GM06990 (cell line): Measurements from ENCODE around the gene UBE2H.

ENCODE experiments used
- DNase-seq: peaks from one replicate; pipeline ENCODE4 v3.0.0-alpha.2; 2011; ENCODE audit not compliant: insufficient read length; ENCODE audit errors: extremely low read depth
- H3K27me3 ChIP-seq: replicated peaks from 2 replicates; pipeline ENCODE4 v1.6.0; 2011; ENCODE audit warnings: low read length; ENCODE audit not compliant: control insufficient read depth, insufficient read depth
- H3K36me3 ChIP-seq: 2 replicates; pipeline ENCODE4 v1.5.1; 2011; ENCODE audit warnings: low read length; ENCODE audit not compliant: control insufficient read depth, insufficient read depth
- H3K4me3 ChIP-seq: replicated peaks from 2 replicates; pipeline ENCODE4 v1.5.1; 2011; ENCODE audit warnings: low read depth, mild to moderate bottlenecking, control low read depth, low read length
- TF ChIP-seq, protein P1 (sequence below): IDR thresholded peaks from 2 replicates; pipeline ENCODE4 v1.5.1; 2011; ENCODE audit warnings: low read length, control low read depth, mild to moderate bottlenecking, inconsistent platforms; ENCODE audit not compliant: insufficient read depth, poor library complexity, severe bottlenecking

The UBE2H gene

DNA sequence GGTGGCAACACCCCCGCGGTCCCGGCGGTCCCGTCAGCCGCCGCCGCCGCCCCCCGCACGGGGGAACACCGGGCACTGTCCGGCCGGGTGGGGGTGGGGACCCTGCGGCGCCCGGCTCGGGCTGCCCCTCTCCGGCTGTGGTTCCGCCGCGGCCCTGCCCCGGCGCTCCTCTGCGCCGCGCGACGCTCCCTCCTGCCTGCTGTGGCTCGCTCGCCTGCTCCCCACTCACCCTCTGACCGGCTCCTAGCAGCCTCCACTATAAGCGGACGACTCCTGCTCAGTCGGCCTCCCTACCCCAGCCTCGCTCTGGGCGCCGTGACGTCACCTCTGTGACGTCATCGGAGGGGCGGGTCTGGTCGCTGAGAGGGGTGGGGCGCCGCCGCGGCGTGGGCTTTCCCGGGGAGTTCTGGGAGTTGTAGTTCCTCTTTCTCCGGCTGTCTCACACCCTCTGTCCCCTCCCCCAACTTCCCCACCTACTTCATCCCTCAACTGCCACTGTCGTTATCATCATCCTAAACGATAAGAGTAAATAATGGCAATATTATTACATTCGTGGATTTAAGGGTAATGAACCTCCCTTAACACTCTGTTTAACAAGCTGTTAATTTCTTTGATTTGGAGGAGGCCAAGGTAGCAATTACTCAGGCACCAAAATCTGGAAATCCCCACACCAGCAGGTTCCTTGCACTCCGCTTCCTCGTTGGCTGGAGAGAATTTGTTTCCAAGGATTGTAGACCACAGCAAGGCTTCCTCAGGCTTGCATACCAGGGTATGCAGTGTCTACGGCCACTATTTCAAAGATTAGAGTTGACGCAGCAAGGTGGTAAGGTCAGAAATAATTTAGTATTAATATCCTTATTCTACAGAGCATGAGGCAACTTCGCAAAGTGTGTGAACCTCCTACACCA lies at the start of gene UBE2H:
Gene UBE2H, minus strand, starts transcription at position 308 of the 908 bp plus-strand sequence. CDS start 405 bp downstream, outside the sequence.
- Histone ChIP-seq H3K36me3 (no peaks in the 10 kb centered on the region), H3K27me3 (no peaks in the 10 kb centered on the region), H3K4me3 (peak within 1 kb of the TSS; percentile 91)
- TF ChIP-seq, protein P1, sequence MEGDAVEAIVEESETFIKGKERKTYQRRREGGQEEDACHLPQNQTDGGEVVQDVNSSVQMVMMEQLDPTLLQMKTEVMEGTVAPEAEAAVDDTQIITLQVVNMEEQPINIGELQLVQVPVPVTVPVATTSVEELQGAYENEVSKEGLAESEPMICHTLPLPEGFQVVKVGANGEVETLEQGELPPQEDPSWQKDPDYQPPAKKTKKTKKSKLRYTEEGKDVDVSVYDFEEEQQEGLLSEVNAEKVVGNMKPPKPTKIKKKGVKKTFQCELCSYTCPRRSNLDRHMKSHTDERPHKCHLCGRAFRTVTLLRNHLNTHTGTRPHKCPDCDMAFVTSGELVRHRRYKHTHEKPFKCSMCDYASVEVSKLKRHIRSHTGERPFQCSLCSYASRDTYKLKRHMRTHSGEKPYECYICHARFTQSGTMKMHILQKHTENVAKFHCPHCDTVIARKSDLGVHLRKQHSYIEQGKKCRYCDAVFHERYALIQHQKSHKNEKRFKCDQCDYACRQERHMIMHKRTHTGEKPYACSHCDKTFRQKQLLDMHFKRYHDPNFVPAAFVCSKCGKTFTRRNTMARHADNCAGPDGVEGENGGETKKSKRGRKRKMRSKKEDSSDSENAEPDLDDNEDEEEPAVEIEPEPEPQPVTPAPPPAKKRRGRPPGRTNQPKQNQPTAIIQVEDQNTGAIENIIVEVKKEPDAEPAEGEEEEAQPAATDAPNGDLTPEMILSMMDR: no peak
- peak; percentile 94 for DNase-seq

DNA sequence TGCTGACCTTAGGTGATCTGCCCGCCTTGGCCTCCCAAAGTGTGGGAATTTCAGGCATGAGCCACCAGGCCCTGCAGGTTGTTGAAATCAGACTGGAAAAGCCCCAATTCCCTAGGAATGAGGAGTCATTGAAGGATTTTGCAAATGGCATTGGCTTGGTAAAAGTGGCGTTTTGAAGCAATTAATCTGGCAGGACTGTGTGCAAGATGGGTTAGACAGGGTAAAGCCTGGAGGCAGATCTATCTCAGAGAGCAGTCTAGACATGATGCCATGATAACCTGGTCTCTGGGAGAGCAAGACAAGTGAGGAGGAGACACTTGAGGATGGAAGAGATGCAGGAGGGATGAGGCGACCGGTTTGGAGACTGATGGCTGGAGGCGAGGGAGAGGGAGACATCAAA lies 45.7 kb upstream of the UBE2H start:
- no peaks in the 10 kb centered on the region for H3K27me3 ChIP-seq
- DNase-seq: no peak
- no peak overlapping the region for H3K4me3 ChIP-seq
- H3K36me3 ChIP-seq: no peaks in the 10 kb centered on the region
- TF ChIP-seq, protein P1: no peak

DNA sequence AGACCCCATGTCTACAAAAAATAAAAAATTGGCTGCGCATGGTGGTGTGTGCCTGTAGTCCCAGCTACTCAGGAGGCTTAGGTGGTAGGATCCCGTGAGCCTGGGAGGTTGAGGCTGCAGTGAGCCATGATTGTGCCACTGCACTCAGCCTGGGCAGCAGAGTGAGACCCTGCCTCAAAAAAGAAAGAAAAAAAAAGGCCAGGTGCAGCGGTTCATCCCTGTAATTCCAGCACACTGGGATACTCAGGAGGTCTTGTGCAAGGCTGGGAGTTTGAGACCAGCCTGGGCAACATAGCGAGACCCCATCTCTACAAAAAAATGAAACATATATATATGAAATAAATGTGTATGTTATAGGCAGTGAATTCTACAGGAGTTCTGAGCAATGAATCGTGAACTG lies 44.5 kb upstream of the UBE2H start:
- no peaks in the 10 kb centered on the region for H3K36me3 ChIP-seq
- TF ChIP-seq, protein P1: no peak
- DNase-seq: no peak
- no peaks in the 10 kb centered on the region for H3K27me3 ChIP-seq
- no peak overlapping the region for H3K4me3 ChIP-seq

DNA sequence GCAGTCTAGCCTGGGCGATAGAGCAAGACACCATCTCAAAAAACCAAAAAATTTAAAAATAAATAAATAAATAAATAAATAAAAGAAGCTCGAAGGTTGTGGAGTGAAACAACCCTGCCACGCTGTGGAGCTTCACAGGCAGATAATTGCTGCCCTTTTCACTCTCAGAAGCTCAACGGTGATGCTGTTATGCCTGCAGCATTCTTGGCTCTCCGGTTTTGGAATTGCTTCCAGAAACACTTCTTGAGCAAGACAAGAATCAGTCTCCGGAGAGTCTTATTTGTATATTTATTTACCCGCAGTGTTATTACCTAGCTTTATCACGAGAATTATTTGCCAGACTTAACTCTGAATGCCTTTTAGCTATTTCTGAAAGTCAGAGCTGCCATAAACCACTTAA lies 40.5 kb upstream of the UBE2H start:
- no peak overlapping the region for H3K4me3 ChIP-seq
- no peak for DNase-seq
- TF ChIP-seq, protein P1: no peak
- H3K27me3 ChIP-seq: no peaks in the 10 kb centered on the region
- H3K36me3 ChIP-seq: no peaks in the 10 kb centered on the region

DNA sequence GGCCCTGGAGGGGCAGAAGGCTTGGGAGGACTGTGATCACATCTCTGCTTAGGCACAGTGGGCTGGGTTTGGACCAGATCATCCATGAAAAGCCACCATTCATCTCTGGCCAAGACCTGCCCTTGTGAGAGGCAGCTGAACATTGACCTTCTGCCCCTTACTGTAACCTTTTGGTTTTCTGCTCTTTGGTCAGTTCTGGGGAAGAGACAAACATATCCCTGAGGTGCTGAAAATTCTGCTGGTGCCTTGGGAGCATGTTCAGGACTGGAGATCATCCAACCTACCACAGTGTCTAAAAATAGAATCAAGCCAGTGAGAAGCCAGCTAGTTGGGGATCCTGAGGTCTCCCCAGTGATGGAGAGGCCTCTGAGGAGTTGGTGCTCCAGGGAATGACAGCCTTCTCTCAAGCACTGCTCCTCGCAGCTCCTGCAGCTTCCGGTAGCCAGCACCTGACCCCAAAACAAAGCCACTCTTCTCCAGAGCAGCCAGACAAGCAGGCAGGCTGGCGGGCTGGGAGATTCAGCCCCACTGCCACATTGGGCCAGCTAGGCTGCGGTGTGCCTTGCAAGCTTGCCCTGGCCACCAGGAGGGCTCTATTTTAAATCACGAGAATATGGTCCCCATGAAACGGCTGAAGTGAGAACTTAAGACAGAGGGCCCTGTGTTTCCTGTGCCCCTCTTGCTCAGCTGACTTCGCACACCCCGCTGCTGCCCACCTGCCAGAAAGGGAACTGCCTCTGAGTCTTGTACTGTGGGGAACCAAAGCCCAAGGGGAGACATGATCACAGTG lies 37.8 kb upstream of the UBE2H start:
- Histone ChIP-seq H3K27me3 (no peaks in the 10 kb centered on the region), H3K4me3 (no peak overlapping the region), H3K36me3 (no peaks in the 10 kb centered on the region)
- TF ChIP-seq, protein P1: no peak
- no peak for DNase-seq
